Subcutaneous abdominal adipose tissue (tissue), 5 donors: ENCODE results near the gene PLEKHM2.
A peak's percentile ranks its signal among the peaks of the same experiment; 100 is the strongest.

Experiments used
- H3K27ac ChIP-seq: one replicate; pipeline ENCODE4 v1.7.0; 2013; ENCODE audit warnings: low read depth, mild to moderate bottlenecking, inconsistent platforms, low read length, moderate library complexity
- H3K27me3 ChIP-seq, 5 donors: one replicate each; pipeline ENCODE4 v1.7.0; 2013; ENCODE audit warnings: low read length in 5 of 5, inconsistent platforms in 1 of 5; ENCODE audit not compliant: control insufficient read depth in 5 of 5, insufficient read depth in 4 of 5
- H3K36me3 ChIP-seq, 5 donors: one replicate each; pipeline ENCODE4 v1.7.0; 2013; ENCODE audit warnings: low read length in 5 of 5; ENCODE audit not compliant: control insufficient read depth in 5 of 5, insufficient read depth in 5 of 5
- H3K4me1 ChIP-seq, 5 donors: one replicate each; pipeline ENCODE4 v1.7.0; 2013; ENCODE audit warnings: low read length in 5 of 5, mild to moderate bottlenecking in 3 of 5, moderate library complexity in 1 of 5; ENCODE audit not compliant: control insufficient read depth in 5 of 5, insufficient read depth in 5 of 5
- H3K4me3 ChIP-seq, 5 donors: one replicate each; pipeline ENCODE4 v1.7.0; 2013; ENCODE audit warnings: low read length in 5 of 5, low read depth in 1 of 5
- H3K9ac ChIP-seq, 5 donors: one replicate each; pipeline ENCODE4 v1.7.0; 2013; ENCODE audit warnings: low read length in 5 of 5, mild to moderate bottlenecking in 4 of 5, moderate library complexity in 3 of 5
- H3K9me3 ChIP-seq, 5 donors: one replicate each; pipeline ENCODE4 v1.7.0; 2013; ENCODE audit warnings: low read length in 5 of 5; ENCODE audit not compliant: control insufficient read depth in 5 of 5
- donor health status: healthy.
- donor health status: healthy.
- donor health status: healthy.
- donor health status: healthy.
- donor health status: healthy.

The PLEKHM2 gene

DNA sequence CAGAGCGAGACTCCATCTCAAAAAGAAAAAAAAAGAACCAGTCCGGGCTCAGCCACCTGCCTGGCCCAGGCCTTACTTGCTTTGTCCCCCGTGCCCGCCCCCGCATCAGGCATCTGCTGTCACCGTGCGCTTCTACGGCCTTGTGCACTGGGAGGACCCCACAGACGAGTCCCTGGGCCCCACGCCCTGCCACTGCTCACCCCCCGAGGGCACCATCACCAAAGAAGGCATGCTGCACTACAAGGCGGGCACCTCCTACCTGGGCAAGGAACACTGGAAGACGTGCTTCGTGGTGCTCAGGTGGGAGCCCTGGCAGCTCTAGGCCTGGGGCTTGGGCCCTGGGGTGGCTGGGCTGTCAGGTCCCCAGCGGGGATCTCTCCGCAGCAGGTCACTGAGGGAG lies 46.3 kb downstream of the PLEKHM2 start:
- Histone ChIP-seq H3K36me3 (peaks cover 0 to 98% (median 94%) of the 10 kb centered on the region in 5 donors), H3K9ac (no peak overlapping the region), H3K27me3 (no peaks in the 10 kb centered on the region), H3K27ac (no peak overlapping the region), H3K9me3 (no peaks in the 10 kb centered on the region), H3K4me3 (no peak overlapping the region), H3K4me1 (peaks cover 0 to 9% (median 8%) of the 10 kb centered on the region in 5 donors)

DNA sequence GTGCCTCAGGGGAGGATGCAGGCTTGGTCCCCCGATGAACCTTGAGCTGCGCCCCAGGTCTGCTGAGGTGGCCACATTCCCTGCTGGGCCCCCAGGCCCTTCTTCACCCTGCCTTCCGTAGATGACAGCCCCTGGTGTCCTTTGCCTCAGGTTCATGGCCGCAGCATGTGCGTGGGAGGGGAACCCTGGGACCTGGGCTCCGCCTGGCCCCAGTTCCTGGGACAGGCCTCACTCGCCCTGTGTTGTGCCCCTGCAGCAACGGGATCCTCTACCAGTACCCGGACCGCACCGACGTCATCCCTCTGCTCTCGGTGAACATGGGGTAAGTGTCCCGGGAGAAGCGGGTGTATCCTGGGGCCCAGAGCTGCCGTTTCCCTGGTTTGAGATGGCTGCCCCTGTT lies 46.8 kb downstream of the PLEKHM2 start:
- H3K36me3 ChIP-seq: peaks cover 0 to 95% (median 89%) of the 10 kb centered on the region in 5 donors
- H3K9me3 ChIP-seq: no peaks in the 10 kb centered on the region
- H3K9ac ChIP-seq: no peak overlapping the region
- no peak overlapping the region for H3K4me3 ChIP-seq
- peaks cover 0 to 14% (median 10%) of the 10 kb centered on the region in 5 donors for H3K4me1 ChIP-seq
- no peak overlapping the region for H3K27ac ChIP-seq
- no peaks in the 10 kb centered on the region for H3K27me3 ChIP-seq

DNA sequence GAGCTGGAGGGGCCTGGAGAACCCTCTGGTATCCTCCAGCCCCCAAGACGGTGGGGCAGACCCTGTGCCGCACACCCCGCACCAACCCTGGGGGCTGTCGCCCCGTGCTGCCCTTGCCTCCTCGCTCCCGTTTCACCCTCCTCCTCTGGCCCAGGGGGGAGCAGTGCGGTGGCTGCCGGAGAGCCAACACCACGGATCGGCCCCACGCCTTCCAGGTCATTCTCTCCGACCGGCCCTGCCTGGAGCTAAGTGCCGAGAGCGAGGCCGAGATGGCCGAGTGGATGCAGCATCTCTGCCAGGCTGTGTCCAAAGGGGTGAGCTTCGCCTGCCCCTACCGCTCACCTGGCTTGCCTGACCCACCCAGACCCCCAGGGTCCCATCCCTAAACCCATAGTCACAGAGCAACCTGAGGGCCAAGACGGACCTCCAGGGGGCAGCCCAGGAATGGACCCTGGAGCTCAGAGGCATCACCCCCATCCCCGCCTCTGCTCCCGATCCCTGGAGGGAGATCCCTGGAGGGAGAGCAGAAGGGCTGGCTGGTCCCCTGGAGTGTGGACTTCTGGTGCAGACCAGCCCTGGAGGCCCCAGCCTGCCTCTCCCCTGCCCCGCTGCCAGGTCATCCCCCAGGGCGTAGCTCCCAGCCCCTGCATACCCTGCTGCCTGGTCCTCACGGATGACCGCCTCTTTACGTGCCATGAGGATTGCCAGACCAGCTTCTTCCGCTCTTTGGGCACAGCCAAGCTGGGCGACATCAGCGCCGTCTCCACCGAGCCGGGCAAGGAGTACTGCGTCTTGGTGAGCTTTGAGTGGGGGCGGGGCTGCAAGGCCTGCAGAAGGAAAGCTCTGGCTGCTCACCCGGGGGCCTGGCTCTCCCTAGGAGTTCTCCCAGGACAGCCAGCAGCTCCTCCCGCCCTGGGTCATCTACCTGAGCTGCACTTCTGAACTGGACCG lies 47.9 kb downstream of the PLEKHM2 start:
- Histone ChIP-seq H3K27me3 (no peaks in the 10 kb centered on the region), H3K9me3 (no peaks in the 10 kb centered on the region), H3K9ac (no peak overlapping the region), H3K4me3 (no peak overlapping the region), H3K27ac (no peak overlapping the region), H3K36me3 (peaks cover 0 to 87% (median 78%) of the 10 kb centered on the region in 5 donors), H3K4me1 (peaks cover 2 to 22% (median 14%) of the 10 kb centered on the region in 5 donors)

DNA sequence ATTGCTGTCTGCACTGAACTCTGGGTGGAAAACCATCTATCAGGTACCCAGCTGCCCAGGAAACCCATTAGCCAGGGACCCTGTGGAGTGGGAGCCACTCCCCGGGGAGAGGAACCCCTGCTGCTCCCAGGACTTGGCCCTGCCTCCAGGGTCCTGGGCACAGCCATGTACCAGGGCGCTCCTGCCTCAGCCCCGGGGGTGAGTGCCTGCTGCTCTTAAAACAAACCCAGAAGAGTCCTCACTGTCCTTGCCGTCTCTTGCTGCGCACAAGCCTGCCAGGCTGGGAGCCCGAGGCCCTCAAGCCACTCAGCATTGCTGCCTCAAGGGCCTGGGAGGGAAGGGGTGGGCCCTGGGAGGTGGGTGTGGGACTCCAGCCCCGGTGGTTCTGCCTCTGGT lies 48.6 kb downstream of the PLEKHM2 start:
- Histone ChIP-seq H3K9me3 (no peaks in the 10 kb centered on the region), H3K9ac (no peak overlapping the region), H3K36me3 (peaks cover 0 to 80% (median 72%) of the 10 kb centered on the region in 5 donors), H3K4me3 (no peak overlapping the region), H3K4me1 (peaks cover 3 to 24% (median 14%) of the 10 kb centered on the region in 5 donors), H3K27ac (no peak overlapping the region), H3K27me3 (no peaks in the 10 kb centered on the region)

DNA sequence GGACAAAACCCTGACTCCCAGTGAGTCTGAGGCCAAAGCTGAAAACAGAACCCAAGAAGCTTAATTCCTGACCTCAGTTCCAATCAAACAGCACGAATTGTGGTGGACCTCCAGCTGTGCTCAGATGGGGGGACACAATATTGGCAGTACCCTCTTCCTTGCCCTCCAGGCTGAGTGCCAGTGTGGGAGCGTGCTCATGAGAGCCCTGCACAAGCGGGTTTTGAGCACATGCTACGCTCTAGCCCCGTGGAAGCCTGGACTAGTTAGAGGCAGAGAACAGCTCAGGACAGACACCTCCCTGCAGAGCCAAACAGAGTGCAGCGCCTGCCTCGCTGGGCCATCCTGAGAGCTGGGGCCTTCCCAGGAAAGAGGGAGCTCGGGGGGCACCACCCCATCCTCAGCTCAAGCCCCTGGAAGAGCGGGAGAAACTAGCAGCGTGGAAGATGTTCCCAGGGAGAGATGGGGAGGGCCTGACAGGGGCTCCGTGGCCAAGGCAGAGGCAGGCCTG lies 49.2 kb downstream of the PLEKHM2 start:
- H3K27ac ChIP-seq: no peak overlapping the region
- H3K4me3 ChIP-seq: no peak overlapping the region
- no peak overlapping the region for H3K9ac ChIP-seq
- peaks cover 4 to 27% (median 14%) of the 10 kb centered on the region in 5 donors for H3K4me1 ChIP-seq
- no peaks in the 10 kb centered on the region for H3K27me3 ChIP-seq
- H3K9me3 ChIP-seq: no peaks in the 10 kb centered on the region
- peaks cover 0 to 74% (median 66%) of the 10 kb centered on the region in 5 donors for H3K36me3 ChIP-seq

DNA sequence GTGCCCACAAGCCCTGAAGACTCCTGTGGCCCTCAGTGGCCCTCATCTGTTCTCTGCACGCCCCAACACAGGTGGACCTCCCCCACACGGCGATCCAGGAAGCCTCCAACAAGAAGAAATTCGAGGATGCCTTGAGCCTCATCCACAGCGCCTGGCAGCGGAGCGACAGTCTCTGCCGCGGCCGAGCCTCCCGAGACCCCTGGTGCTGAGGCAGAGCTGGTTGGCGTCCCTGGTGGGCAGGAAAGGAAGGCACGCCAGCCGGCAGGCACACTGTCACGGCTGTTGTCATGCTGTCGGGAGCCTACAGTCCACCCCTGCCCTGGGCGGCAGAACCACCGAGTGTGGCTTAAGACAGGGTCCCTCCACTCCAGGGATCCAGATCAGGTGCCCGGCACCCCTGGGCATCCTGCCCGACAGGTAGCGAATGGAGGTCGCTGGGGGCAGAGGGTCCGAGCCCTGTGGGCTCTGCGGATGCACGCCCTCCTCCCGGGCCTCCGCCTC lies 49.7 kb downstream of the PLEKHM2 start:
- peaks cover 4 to 27% (median 14%) of the 10 kb centered on the region in 5 donors for H3K4me1 ChIP-seq
- no peaks in the 10 kb centered on the region for H3K27me3 ChIP-seq
- no peak overlapping the region for H3K9ac ChIP-seq
- no peak overlapping the region for H3K4me3 ChIP-seq
- no peaks in the 10 kb centered on the region for H3K9me3 ChIP-seq
- no peak overlapping the region for H3K27ac ChIP-seq
- peaks cover 0 to 69% (median 61%) of the 10 kb centered on the region in 5 donors for H3K36me3 ChIP-seq

DNA sequence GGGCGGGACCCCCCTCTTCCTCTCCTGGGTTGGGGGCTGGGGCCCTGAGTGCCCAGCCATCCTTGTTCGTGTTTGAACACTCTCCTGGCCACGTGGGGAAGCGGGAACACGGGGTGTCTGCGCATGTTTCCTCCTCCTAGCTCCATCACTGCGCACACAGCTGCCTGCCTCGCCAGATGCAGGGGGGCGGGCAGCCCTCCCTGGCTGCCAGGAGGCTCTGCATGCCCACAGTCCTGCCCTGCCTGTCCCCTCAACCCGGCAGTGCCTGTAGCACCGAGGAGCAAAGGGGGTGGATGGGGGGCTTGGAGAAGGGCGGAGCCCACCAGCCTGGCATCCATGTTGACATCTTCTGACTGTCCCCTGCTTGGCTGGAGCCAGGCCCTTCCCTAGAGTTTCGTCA lies 50.2 kb downstream of the PLEKHM2 start:
- Histone ChIP-seq H3K4me3 (no peak overlapping the region), H3K4me1 (peaks cover 4 to 27% (median 14%) of the 10 kb centered on the region in 5 donors), H3K27me3 (no peaks in the 10 kb centered on the region), H3K9me3 (no peaks in the 10 kb centered on the region), H3K9ac (no peak overlapping the region), H3K27ac (no peak overlapping the region), H3K36me3 (peaks cover 0 to 66% (median 55%) of the 10 kb centered on the region in 5 donors)

DNA sequence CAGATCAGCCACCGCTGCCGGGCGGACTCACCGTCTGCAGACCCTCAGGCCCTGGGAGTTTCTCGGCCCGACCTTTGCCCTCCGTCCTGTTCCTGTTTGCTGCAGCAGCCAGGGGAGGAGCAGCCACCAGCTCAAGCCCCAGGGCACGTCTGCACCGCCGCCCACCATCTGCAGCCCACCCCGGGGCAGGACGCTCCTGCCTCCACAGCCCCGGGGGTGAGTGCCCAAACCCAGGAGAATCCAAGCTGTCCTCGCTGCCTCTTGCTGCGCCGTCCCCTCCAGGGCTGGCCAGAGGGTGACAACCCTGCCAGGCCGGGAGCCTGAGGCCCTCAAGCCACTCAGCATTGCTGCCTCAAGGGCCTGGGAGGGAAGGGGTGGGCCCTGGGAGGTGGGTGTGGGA lies 50.8 kb downstream of the PLEKHM2 start:
- Histone ChIP-seq H3K4me3 (no peak overlapping the region), H3K27ac (no peak overlapping the region), H3K9me3 (no peaks in the 10 kb centered on the region), H3K36me3 (peaks cover 0 to 65% (median 50%) of the 10 kb centered on the region in 5 donors), H3K27me3 (no peaks in the 10 kb centered on the region), H3K9ac (no peak overlapping the region), H3K4me1 (peaks cover 4 to 27% (median 14%) of the 10 kb centered on the region in 5 donors)

DNA sequence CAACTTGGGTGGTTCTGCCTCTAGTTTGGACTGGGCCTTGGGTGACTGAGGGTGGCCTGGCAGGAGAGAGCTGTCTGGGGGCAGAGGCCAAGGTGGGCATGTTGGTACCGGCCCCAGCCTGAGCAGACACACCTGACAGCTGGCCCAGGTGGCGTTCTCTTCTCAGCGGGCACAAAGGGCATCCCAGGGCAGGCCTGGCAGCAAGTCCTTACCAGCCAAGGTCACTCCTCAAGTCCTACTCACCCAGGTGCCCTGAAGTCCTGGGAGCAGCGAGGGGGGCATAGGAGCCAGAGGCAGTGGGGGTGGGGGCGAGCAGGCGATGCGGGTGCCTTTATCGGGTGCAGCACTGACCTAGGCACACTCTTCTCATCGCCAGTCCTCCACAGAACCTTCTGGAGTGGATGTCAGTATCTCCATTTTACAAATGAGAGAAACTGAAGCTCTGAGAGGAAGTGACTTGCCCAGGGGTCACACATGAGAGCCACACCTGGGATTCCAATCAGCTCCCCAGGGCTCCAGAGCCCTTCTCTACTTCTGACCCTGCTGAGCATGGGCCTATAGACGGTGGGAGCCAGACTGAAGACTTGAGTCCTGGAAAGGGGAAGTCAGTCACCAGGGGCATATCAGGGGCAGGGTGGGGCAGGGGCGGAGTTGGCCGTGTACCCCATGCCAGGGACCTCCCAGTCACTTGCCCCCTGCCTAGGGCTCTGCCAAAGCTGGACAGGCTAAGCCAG lies 51.4 kb downstream of the PLEKHM2 start:
- peaks cover 0 to 60% (median 47%) of the 10 kb centered on the region in 5 donors for H3K36me3 ChIP-seq
- H3K27me3 ChIP-seq: no peaks in the 10 kb centered on the region
- H3K27ac ChIP-seq: peak overlapping the region; percentile 41
- H3K9ac ChIP-seq: peak overlapping the region in 1 of 5 donors; percentile 2
- peaks cover 4 to 27% (median 14%) of the 10 kb centered on the region in 5 donors for H3K4me1 ChIP-seq
- H3K4me3 ChIP-seq: no peak overlapping the region
- H3K9me3 ChIP-seq: no peaks in the 10 kb centered on the region
